ENCODE measurements around the gene ZNF283.
A peak's percentile ranks its signal among the peaks of the same experiment; 100 is the strongest.

ZNF283 gene

DNA sequence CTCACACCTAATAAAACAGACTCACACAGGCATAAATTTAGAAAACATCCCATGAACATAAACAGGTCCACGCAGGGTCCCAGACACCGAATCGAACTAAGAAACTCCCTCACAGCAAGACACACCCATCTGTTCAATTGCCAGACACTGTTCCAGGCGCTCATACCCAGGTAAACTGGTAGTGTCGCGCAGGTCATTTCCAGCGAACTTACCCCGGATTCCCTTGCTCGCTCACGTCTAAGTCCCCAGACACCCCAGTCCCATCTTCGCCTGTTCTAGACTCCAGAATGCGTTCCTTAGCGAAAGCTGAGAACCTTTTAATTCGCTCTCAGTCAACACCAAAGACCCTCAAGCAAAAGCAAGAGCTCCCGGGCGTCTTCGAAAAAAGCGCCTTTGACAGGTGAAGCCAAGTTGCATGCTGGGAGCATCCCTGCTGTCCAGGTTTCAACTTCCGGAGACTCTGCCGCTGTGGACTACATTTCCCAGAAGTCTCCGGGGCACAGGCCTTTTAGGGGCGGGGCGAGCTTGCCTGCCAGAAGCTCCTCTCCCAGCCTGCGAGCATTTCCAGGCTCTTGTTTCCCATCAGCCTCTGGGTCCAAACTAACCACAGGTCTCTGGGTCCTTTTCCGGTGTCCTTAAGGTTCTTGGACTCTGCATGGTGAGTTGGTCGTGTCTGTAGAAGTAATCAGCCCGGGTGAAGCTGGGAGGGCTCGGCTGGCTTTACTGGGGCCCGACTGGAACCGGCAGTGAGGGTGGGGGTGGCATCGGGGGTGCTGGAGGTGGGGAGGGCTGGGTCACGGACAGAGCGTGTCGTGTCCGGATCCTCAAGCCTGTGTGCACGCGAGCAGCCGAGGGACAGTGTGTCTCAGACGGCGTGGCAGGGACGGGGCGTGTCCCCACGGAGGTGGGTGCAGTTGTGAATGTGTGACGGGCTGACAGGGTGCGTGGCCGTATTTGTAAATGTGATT lies at the start of gene ZNF283:
Gene ZNF283, plus strand, starts transcription at position 535 of the 968 bp plus-strand sequence. CDS start 6,184 bp downstream, outside the sequence.
- Histone ChIP-seq H3K36me3 (ENCODE audit: control insufficient read depth in 1 of 2, insufficient read depth in 2 of 2, low read length in 2 of 2) (peaks cover 10 to 25% of the 10 kb centered on the region in 2 donors), H3K9me3 (ENCODE audit: control insufficient read depth in 1 of 2, low read length in 2 of 2) (no peaks in the 10 kb centered on the region), H3K27me3 (ENCODE audit: low read depth, low read length) (no peaks in the 10 kb centered on the region), H3K4me1 (ENCODE audit: control insufficient read depth in 1 of 2, insufficient read depth in 2 of 2, low read length in 2 of 2) (peaks cover 0 to 3% of the 10 kb centered on the region in 2 donors), H3K27ac (ENCODE audit: low read length) (peak within 1 kb of the TSS; percentile 31), H3K4me3 (ENCODE audit: low read depth in 1 of 2, low read length in 2 of 2) (peak within 1 kb of the TSS; percentile 72 to 82)

DNA sequence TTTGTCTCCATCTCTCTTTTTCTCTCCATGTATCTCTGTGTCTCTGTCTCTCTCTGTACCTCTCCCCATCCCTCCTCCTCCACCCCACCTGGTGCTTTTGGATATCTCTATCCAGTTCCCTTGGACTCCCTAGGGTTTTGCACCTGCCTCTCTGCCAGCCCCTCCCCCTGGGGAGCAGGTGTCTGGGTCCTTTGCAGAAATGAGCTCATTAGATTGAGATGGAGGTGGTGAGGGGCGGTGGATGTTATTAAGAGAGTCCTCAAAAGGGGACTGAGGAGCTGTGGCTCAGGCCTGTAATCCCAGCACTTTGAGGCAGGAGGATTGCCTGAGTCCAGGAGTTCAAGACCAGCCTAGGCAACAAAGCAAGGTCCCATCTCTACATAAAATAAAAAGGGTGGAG lies 48.5 kb upstream of the ZNF283 start:
- H3K36me3 ChIP-seq (ENCODE audit: control insufficient read depth in 1 of 2, insufficient read depth in 2 of 2, low read length in 2 of 2) = no peaks in the 10 kb centered on the region
- H3K4me3 ChIP-seq (ENCODE audit: low read depth in 1 of 2, low read length in 2 of 2) = no peak overlapping the region
- no peaks in the 10 kb centered on the region for H3K27me3 ChIP-seq (ENCODE audit: low read depth, low read length)
- no peak overlapping the region for H3K27ac ChIP-seq (ENCODE audit: low read length)
- peaks cover 3 to 34% of the 10 kb centered on the region in 2 donors for H3K4me1 ChIP-seq (ENCODE audit: control insufficient read depth in 1 of 2, insufficient read depth in 2 of 2, low read length in 2 of 2)
- H3K9me3 ChIP-seq (ENCODE audit: control insufficient read depth in 1 of 2, low read length in 2 of 2) = no peaks in the 10 kb centered on the region

DNA sequence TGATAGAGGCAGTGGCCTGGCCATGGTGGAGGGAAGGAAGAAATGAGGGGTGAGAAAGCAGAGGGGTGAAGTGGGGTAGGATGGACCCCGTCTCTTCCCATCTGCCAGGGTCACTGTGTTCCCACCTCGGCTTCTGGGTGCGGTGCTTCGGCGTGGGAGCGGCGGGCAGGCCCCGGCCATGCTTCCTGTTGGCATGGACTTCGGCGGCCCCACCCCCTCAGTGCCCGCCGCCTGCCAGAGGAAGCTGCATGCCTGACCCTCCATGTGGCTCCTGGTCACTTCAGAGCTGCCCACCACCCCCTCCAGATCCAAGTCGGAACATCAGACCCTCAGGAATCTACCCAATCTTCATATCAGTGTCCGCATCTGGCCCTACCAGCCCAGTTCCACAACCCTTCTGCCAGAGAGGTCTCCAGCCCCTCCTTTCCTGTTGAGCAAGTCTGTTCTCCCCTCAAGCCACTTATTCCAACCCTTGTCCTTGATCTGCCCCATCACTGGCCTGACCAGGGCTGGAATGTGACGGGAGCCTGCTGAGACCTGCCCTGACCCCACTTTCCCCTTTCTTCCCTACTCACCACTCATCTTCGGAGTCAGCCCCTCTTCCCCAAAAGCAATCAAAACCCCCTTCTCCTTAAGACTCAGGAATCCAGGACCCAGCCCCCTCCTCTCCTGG lies 47.8 kb upstream of the ZNF283 start:
- no peaks in the 10 kb centered on the region for H3K27me3 ChIP-seq (ENCODE audit: low read depth, low read length)

DNA sequence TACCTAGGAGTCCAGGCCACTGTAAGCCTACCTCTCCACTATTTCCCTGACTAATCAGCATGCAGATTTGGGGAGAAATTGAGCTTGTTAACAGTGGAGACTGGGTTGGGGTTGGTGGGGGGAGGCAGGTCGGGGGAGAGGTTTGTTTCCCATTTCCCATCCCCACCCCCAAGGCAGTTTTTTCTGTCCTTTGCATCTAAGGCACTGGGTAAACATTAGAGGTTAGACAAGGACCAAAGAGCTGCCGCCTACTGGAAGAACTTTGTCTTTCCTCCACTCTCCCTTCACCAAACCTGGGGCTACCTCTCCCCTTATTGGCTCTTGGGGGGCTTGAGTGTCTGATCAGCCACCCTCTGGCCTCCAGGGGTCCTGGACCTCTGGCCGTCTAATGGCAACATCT lies 47.3 kb upstream of the ZNF283 start:
- Histone ChIP-seq H3K9me3 (ENCODE audit: control insufficient read depth in 1 of 2, low read length in 2 of 2) (no peaks in the 10 kb centered on the region), H3K4me1 (ENCODE audit: control insufficient read depth in 1 of 2, insufficient read depth in 2 of 2, low read length in 2 of 2) (peaks cover 6 to 29% of the 10 kb centered on the region in 2 donors), H3K27me3 (ENCODE audit: low read depth, low read length) (no peaks in the 10 kb centered on the region), H3K36me3 (ENCODE audit: control insufficient read depth in 1 of 2, insufficient read depth in 2 of 2, low read length in 2 of 2) (no peaks in the 10 kb centered on the region), H3K27ac (ENCODE audit: low read length) (peak overlapping the region; percentile 53), H3K4me3 (ENCODE audit: low read depth in 1 of 2, low read length in 2 of 2) (peak overlapping the region in 1 of 2 donors; percentile 26)

More for the DNA sequence above, 47.8 kb upstream of the ZNF283 start:
- Histone ChIP-seq H3K4me3 (ENCODE audit: low read depth in 1 of 2, low read length in 2 of 2) (peak overlapping the region in 1 of 2 donors; percentile 26), H3K36me3 (ENCODE audit: control insufficient read depth in 1 of 2, insufficient read depth in 2 of 2, low read length in 2 of 2) (no peaks in the 10 kb centered on the region), H3K9me3 (ENCODE audit: control insufficient read depth in 1 of 2, low read length in 2 of 2) (no peaks in the 10 kb centered on the region), H3K27ac (ENCODE audit: low read length) (peak overlapping the region; percentile 53), H3K4me1 (ENCODE audit: control insufficient read depth in 1 of 2, insufficient read depth in 2 of 2, low read length in 2 of 2) (peaks cover 6 to 29% of the 10 kb centered on the region in 2 donors)

DNA sequence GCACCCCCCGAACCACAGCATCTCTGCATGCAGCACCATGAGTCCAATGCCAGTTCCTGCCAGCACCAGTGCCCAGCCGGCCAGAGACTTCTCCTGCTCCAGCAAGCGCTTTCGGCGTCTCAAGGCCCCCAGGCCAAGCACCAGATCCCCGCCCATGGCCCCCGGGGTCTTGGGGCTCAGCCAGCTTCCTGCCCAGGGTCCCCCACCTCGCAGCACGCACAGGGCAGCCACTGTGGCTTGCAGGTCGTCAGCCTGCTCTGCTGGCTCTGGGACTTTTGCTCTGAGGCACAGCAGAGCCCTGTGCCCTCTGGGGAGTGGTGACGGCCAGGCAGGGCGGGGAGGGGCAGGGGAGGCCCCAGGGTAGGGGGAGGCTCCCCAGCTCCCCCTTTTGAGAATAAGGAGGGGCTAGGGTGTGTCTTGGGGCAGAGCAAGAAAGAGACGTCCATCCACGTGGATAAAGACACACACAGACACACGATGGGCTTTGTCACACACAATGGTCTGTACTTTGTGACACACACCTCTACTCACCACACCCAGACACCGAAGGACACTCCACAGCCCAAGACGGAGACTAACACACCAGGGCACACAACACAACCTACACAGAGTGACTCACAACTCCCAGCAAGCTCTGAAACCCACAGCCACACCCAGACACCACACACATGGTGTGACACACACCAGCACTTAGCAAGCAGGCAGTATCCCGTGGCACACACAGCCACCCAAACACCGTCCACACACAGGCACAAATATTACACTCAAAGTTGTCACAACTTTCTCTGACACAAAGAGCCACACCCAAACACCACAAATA lies 46.2 kb upstream of the ZNF283 start, which contains the start of gene KCNN4:
Gene KCNN4, minus strand, starts transcription at position 268 of the 820 bp plus-strand sequence. Its CDS starts 112 bp downstream, at position 156.
- H3K27me3 ChIP-seq (ENCODE audit: low read depth, low read length) = no peaks in the 10 kb centered on the region
- peaks cover 5 to 26% of the 10 kb centered on the region in 2 donors for H3K4me1 ChIP-seq (ENCODE audit: control insufficient read depth in 1 of 2, insufficient read depth in 2 of 2, low read length in 2 of 2)
- H3K4me3 ChIP-seq (ENCODE audit: low read depth in 1 of 2, low read length in 2 of 2) = peak within 1 kb of the TSS in 1 of 2 donors; percentile 26
- H3K9me3 ChIP-seq (ENCODE audit: control insufficient read depth in 1 of 2, low read length in 2 of 2) = no peaks in the 10 kb centered on the region
- peak within 1 kb of the TSS; percentile 53 for H3K27ac ChIP-seq (ENCODE audit: low read length)
- no peaks in the 10 kb centered on the region for H3K36me3 ChIP-seq (ENCODE audit: control insufficient read depth in 1 of 2, insufficient read depth in 2 of 2, low read length in 2 of 2)

- H3K36me3 ChIP-seq (ENCODE audit: control insufficient read depth in 1 of 2, insufficient read depth in 2 of 2, low read length in 2 of 2) = no peaks in the 10 kb centered on the region
- no peaks in the 10 kb centered on the region for H3K27me3 ChIP-seq (ENCODE audit: low read depth, low read length)
- no peaks in the 10 kb centered on the region for H3K9me3 ChIP-seq (ENCODE audit: control insufficient read depth in 1 of 2, low read length in 2 of 2)
- no peak overlapping the region for H3K27ac ChIP-seq (ENCODE audit: low read length)
- peaks cover 5 to 26% of the 10 kb centered on the region in 2 donors for H3K4me1 ChIP-seq (ENCODE audit: control insufficient read depth in 1 of 2, insufficient read depth in 2 of 2, low read length in 2 of 2)
- no peak overlapping the region for H3K4me3 ChIP-seq (ENCODE audit: low read depth in 1 of 2, low read length in 2 of 2)
These were observed 45.4 kb upstream of the ZNF283 start for GRCh38 chr19:43781630-43782310.

DNA sequence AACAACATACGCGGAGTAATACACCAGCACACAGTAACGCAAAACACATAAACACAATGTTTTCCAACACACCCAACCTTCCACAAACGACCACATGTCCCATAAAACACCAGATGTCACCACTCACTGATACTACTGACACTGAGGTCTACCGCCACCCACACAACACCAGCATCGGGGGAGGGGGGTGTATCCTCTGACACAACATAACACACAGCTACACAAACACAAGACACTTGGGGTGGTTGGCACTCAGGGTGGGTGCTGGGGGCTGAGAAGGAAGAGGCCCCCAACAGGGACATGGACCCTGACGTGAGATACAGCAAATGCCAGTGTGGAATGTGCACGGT lies 44.8 kb upstream of the ZNF283 start:
- Histone ChIP-seq H3K4me3 (ENCODE audit: low read depth in 1 of 2, low read length in 2 of 2) (no peak overlapping the region), H3K27me3 (ENCODE audit: low read depth, low read length) (no peaks in the 10 kb centered on the region), H3K27ac (ENCODE audit: low read length) (no peak overlapping the region), H3K4me1 (ENCODE audit: control insufficient read depth in 1 of 2, insufficient read depth in 2 of 2, low read length in 2 of 2) (peaks cover 5 to 24% of the 10 kb centered on the region in 2 donors), H3K36me3 (ENCODE audit: control insufficient read depth in 1 of 2, insufficient read depth in 2 of 2, low read length in 2 of 2) (no peaks in the 10 kb centered on the region), H3K9me3 (ENCODE audit: control insufficient read depth in 1 of 2, low read length in 2 of 2) (no peaks in the 10 kb centered on the region)

GRCh38 chr19:43782689-43783231 lies 44.4 kb upstream of the ZNF283 start:
- Histone ChIP-seq H3K9me3 (ENCODE audit: control insufficient read depth in 1 of 2, low read length in 2 of 2) (no peaks in the 10 kb centered on the region), H3K27me3 (ENCODE audit: low read depth, low read length) (no peaks in the 10 kb centered on the region), H3K4me3 (ENCODE audit: low read depth in 1 of 2, low read length in 2 of 2) (no peak overlapping the region), H3K4me1 (ENCODE audit: control insufficient read depth in 1 of 2, insufficient read depth in 2 of 2, low read length in 2 of 2) (peaks cover 5 to 19% of the 10 kb centered on the region in 2 donors), H3K27ac (ENCODE audit: low read length) (no peak overlapping the region), H3K36me3 (ENCODE audit: control insufficient read depth in 1 of 2, insufficient read depth in 2 of 2, low read length in 2 of 2) (no peaks in the 10 kb centered on the region)

DNA sequence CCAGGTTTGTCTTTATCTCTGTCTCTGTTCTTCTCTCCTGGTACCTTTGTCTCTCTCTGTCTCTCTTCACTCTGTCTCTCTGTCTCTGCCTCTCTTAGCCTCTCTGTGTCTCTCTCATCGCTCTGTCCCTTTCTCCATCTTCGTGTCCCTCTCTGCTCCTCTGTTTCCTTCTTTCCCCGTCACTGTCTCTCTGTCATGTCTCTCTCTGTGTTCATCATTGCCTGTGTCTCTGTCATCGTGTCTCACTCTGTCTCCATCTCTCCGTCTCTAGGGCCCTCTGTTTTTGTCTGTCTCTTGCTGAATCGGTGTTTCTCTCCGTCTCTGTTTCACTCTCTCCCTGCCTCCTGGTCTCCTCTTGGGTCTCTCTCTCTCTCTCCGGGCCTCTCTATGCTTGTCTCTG lies 43.5 kb upstream of the ZNF283 start:
- H3K27ac ChIP-seq (ENCODE audit: low read length) = peak overlapping the region; percentile 16
- peaks cover 5 to 16% of the 10 kb centered on the region in 2 donors for H3K4me1 ChIP-seq (ENCODE audit: control insufficient read depth in 1 of 2, insufficient read depth in 2 of 2, low read length in 2 of 2)
- no peaks in the 10 kb centered on the region for H3K36me3 ChIP-seq (ENCODE audit: control insufficient read depth in 1 of 2, insufficient read depth in 2 of 2, low read length in 2 of 2)
- H3K4me3 ChIP-seq (ENCODE audit: low read depth in 1 of 2, low read length in 2 of 2) = no peak overlapping the region
- no peaks in the 10 kb centered on the region for H3K27me3 ChIP-seq (ENCODE audit: low read depth, low read length)
- H3K9me3 ChIP-seq (ENCODE audit: control insufficient read depth in 1 of 2, low read length in 2 of 2) = no peaks in the 10 kb centered on the region

GRCh38 chr19:43784241-43784980 lies 42.7 kb upstream of the ZNF283 start:
- no peak overlapping the region for H3K4me3 ChIP-seq (ENCODE audit: low read depth in 1 of 2, low read length in 2 of 2)
- peaks cover 5 to 9% of the 10 kb centered on the region in 2 donors for H3K4me1 ChIP-seq (ENCODE audit: control insufficient read depth in 1 of 2, insufficient read depth in 2 of 2, low read length in 2 of 2)
- no peaks in the 10 kb centered on the region for H3K36me3 ChIP-seq (ENCODE audit: control insufficient read depth in 1 of 2, insufficient read depth in 2 of 2, low read length in 2 of 2)
- no peaks in the 10 kb centered on the region for H3K9me3 ChIP-seq (ENCODE audit: control insufficient read depth in 1 of 2, low read length in 2 of 2)
- H3K27ac ChIP-seq (ENCODE audit: low read length) = peak overlapping the region; percentile 16
- H3K27me3 ChIP-seq (ENCODE audit: low read depth, low read length) = no peaks in the 10 kb centered on the region
